ENCODE data around the gene FBXO28.

- TF ChIP-seq CTCF (IDR thresholded peaks at IDR 0.05) (no peak), POLR2A (IDR thresholded peaks at IDR 0.05) (no peak)
Observed at GRCh38 chr1:224113005-224113404, 906 bp upstream of the FBXO28 start.

All from heart left ventricle (tissue), 13 donors.